ENCODE data around the gene ESPN. TPM values are rescaled to one million over a fixed set of nuclear protein-coding genes. Genes with fewer than 3 reads are reported as not detected.

Gene ESPN
- total RNA-seq, 1 experiment from 2014 or later, result 8.5 TPM

DNA sequence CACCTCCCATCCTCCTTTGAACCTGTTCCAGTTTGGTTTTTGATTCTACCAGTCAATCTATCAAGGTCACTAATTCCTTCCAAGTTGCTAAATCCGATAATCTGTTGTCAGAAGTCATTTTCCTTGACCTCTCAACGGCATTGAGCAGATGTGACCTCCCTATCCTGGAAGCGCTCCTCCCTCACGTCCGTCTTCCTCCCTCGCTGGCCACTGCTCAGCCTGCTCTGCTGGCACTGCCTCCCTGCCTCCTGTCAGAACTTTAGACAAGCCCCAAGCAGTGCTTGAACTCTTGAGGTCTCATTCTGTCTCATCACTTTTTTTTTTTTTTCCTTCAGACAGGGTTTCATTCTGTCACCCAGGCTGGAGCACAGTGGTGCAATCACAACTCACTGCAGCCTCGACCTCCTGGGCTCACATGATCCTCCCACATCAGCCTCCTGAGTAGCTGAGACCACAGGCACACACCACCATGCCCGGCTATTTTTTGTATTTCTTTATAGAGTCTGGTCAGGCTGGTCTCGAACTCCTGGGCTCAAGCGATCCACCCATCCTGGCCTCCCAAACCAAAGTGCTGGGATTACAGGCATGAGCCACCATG, 26.6 kb upstream of the ESPN start:
- H3K4me1 ChIP-seq (ENCODE audit: control insufficient read depth, insufficient read depth, low read length), result peaks cover 4% of the 10 kb centered on the region; the same call in 1 of the 2 replicates
- no peak for ATAC-seq
- no peak overlapping the region for H3K4me3 ChIP-seq (ENCODE audit: low read depth in 2 of 2, low read length in 2 of 2)
- intact Hi-C loops (cut with micrococcal nuclease; ENCODE audit: unreplicated experiment) (no loop called here), in situ Hi-C loops (cut with HindIII; ENCODE audit: low pct_unique_long_range_greater_than_20kb, low sequenced_read_pairs) (no loop called here)
- H3K27ac ChIP-seq (ENCODE audit: low read length), result no peak overlapping the region
- BruUV-seq (replicated peaks), result no TSS peak
- H3K27me3 ChIP-seq (ENCODE audit: control insufficient read depth, insufficient read depth, low read length), result no peaks in the 10 kb centered on the region
- DNase-seq (ENCODE audit: low read depth, low spot score), result no peak
- H3K9me3 ChIP-seq (ENCODE audit: control insufficient read depth, insufficient read depth, low read depth, low read length), result no peaks in the 10 kb centered on the region
- TF ChIP-seq REST (IDR thresholded peaks at IDR 0.05; ENCODE audit: insufficient read depth in 1 of 2, low read depth in 2 of 2, low read length in 1 of 2), result no peak
- no peak for TF ChIP-seq POLR2AphosphoS5 (IDR thresholded peaks at IDR 0.05; ENCODE audit: low read depth, low read length)
- TF ChIP-seq SIN3A (IDR thresholded peaks at IDR 0.05; ENCODE audit: borderline replicate concordance, insufficient read depth, low read depth, low read length), result no peak
- no peak for TF ChIP-seq TCF7L2 (IDR thresholded peaks at IDR 0.05; ENCODE audit: low read depth, low read length)
- H3K36me3 ChIP-seq (ENCODE audit: control insufficient read depth, insufficient read depth, low read length), result no peaks in the 10 kb centered on the region
- ChIA-PET POLR2A (no interaction called here), CTCF (no interaction called here)

- Histone ChIP-seq H3K4me1 (ENCODE audit: control insufficient read depth, insufficient read depth, low read length) (peaks cover 1% of the 10 kb centered on the region; the same call in 1 of the 2 replicates), H3K27me3 (ENCODE audit: control insufficient read depth, insufficient read depth, low read length) (no peaks in the 10 kb centered on the region), H3K36me3 (ENCODE audit: control insufficient read depth, insufficient read depth, low read length) (no peaks in the 10 kb centered on the region), H3K27ac (ENCODE audit: low read length) (no peak overlapping the region), H3K9me3 (ENCODE audit: control insufficient read depth, insufficient read depth, low read depth, low read length) (no peaks in the 10 kb centered on the region), H3K4me3 (ENCODE audit: low read depth in 2 of 2, low read length in 2 of 2) (no peak overlapping the region)
- CTCF ChIA-PET, result interaction anchor here (0.6 kb wide), 1 partner anchor 27 kb away, joined by 8 read pairs; no protein-coding TSS in a partner anchor
- BruUV-seq (replicated peaks), result no TSS peak
- ATAC-seq (no peak), DNase-seq (ENCODE audit: low read depth, low spot score) (no peak)
- in situ Hi-C loops (cut with HindIII; ENCODE audit: low pct_unique_long_range_greater_than_20kb, low sequenced_read_pairs), result no loop called here
- no peak for TF ChIP-seq CTCF (IDR thresholded peaks at IDR 0.05)
- no peak for TF ChIP-seq SIN3A (IDR thresholded peaks at IDR 0.05; ENCODE audit: borderline replicate concordance, insufficient read depth, low read depth, low read length)
- TF ChIP-seq TCF7L2 (IDR thresholded peaks at IDR 0.05; ENCODE audit: low read depth, low read length), result no peak
- no peak for TF ChIP-seq REST (IDR thresholded peaks at IDR 0.05; ENCODE audit: insufficient read depth in 1 of 2, low read depth in 2 of 2, low read length in 1 of 2)
- no peak for TF ChIP-seq POLR2AphosphoS5 (IDR thresholded peaks at IDR 0.05; ENCODE audit: low read depth, low read length)
- POLR2A ChIA-PET, result interaction anchor here (0.6 to 1.0 kb wide), 2 partner anchors 15 to 39 kb away, joined by 3 read pairs; no protein-coding TSS in a partner anchor
- intact Hi-C loops (cut with micrococcal nuclease; ENCODE audit: unreplicated experiment), result no loop called here
Observed at GRCh38 chr1:6399294-6399693, 25.3 kb upstream of the ESPN start.

Data from Panc1 (cell line).